NB4 (cell line): ENCODE results near the gene CHM.

ENCODE experiments used
- MYC ChIP-seq: IDR thresholded peaks from 2 replicates; pipeline ENCODE4 v1.6.1; 2011; ENCODE audit warnings: low read depth, low read length
- POLR2A ChIP-seq: IDR thresholded peaks from 2 replicates; pipeline ENCODE4 v1.6.1; 2011; ENCODE audit warnings: mild to moderate bottlenecking; ENCODE audit not compliant: insufficient read length; ENCODE audit errors: extremely low read depth
- TF ChIP-seq, protein P1 (sequence below): IDR thresholded peaks from one replicate; pipeline ENCODE4 v1.5.1; 2012; ENCODE audit warnings: low read depth, low read length
- TF ChIP-seq, protein P2 (sequence below): IDR thresholded peaks from 2 replicates; pipeline ENCODE4 v1.6.1; 2011; ENCODE audit warnings: low read depth, low read length

DNA sequence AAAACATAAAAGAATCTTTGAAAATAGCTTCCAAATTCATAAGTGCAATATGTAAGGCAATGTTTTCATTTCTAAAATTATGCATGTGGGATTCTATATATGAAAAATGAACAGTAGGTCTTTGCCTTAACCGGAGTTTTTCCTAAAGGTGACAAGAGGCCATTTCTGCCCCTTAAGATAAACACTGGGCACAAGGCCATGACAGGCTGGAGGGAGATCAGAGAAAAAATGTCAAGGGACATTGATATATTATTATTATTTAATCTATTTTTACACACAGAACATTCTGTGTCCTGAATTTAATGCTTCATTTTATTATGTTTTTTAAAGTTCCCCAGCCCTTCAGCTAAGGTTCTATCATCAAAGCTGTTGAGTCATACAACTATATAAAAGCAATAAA is 118.8 kb downstream of the CHM start:
- TF ChIP-seq, protein P1, sequence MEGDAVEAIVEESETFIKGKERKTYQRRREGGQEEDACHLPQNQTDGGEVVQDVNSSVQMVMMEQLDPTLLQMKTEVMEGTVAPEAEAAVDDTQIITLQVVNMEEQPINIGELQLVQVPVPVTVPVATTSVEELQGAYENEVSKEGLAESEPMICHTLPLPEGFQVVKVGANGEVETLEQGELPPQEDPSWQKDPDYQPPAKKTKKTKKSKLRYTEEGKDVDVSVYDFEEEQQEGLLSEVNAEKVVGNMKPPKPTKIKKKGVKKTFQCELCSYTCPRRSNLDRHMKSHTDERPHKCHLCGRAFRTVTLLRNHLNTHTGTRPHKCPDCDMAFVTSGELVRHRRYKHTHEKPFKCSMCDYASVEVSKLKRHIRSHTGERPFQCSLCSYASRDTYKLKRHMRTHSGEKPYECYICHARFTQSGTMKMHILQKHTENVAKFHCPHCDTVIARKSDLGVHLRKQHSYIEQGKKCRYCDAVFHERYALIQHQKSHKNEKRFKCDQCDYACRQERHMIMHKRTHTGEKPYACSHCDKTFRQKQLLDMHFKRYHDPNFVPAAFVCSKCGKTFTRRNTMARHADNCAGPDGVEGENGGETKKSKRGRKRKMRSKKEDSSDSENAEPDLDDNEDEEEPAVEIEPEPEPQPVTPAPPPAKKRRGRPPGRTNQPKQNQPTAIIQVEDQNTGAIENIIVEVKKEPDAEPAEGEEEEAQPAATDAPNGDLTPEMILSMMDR, result no peak
- no peak for TF ChIP-seq POLR2A
- TF ChIP-seq, protein P2, sequence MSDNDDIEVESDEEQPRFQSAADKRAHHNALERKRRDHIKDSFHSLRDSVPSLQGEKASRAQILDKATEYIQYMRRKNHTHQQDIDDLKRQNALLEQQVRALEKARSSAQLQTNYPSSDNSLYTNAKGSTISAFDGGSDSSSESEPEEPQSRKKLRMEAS, result no peak
- no peak for TF ChIP-seq MYC
